CD4-positive, alpha-beta memory T cell (primary cell): ENCODE measurements around the gene PTPN2. TPM values are rescaled to one million over a fixed set of nuclear protein-coding genes. Genes with fewer than 3 reads are reported as not detected.

Source experiments
- CTCF ChIA-PET: fragments of 350-600 bp; sonication (Branson Sonifier 250); formaldehyde crosslinking; loops from one replicate; lab custom pipeline; 2021; ENCODE audit warnings: inconsistent platforms; ENCODE audit not compliant: partially characterized antibody; lab: Charles Lee
- POLR2A ChIA-PET: fragments of 350-600 bp; sonication (Branson Sonifier 250); formaldehyde crosslinking; loops from one replicate; lab custom pipeline; 2021; ENCODE audit not compliant: partially characterized antibody; lab: Charles Lee
- DNase-seq, 5 donors: peaks; one replicate each; pipeline versions ENCODE4 v3.0.0 to v3.0.0-alpha.2; 2020 to 2022; ENCODE audit warnings: mixed read lengths in 1 of 5
- H3K27ac ChIP-seq: one replicate; pipeline ENCODE4 v1.7.0; 2013; ENCODE audit warnings: low read depth, low read length
- H3K27me3 ChIP-seq: 2 replicates; pipeline ENCODE4 v1.7.0; 2013; ENCODE audit warnings: mild to moderate bottlenecking, low read length, moderate library complexity; ENCODE audit not compliant: insufficient read depth
- H3K36me3 ChIP-seq: 2 replicates; pipeline ENCODE4 v1.7.0; 2013; ENCODE audit warnings: mild to moderate bottlenecking, low read length, moderate library complexity; ENCODE audit not compliant: insufficient read depth
- H3K4me1 ChIP-seq: 2 replicates; pipeline ENCODE4 v1.7.0; 2013; ENCODE audit warnings: mild to moderate bottlenecking, low read length, moderate library complexity; ENCODE audit not compliant: insufficient read depth
- H3K4me3 ChIP-seq, 2 donors: one replicate each; pipeline ENCODE4 v1.7.0; 2013; ENCODE audit warnings: low read length in 2 of 2, mild to moderate bottlenecking in 1 of 2
- H3K9me3 ChIP-seq, 2 donors: one replicate each; pipeline ENCODE4 v1.7.0; 2013; ENCODE audit warnings: low read length in 2 of 2, control low read depth in 1 of 2; ENCODE audit not compliant: control insufficient read depth in 1 of 2
- H3K27ac Mint-ChIP-seq, 7 donors: one replicate each; pipeline ENCODE4 v1.8.0; 2020 to 2021; ENCODE audit warnings: mixed read lengths in 7 of 7, mild to moderate bottlenecking in 6 of 7, inconsistent platforms in 3 of 7, moderate library complexity in 3 of 7
- H3K27me3 Mint-ChIP-seq, 2 donors: one replicate each; pipeline ENCODE4 v1.8.0; 2020 to 2021; ENCODE audit warnings: mixed read lengths in 2 of 2
- H3K36me3 Mint-ChIP-seq, 2 donors: one replicate each; pipeline ENCODE4 v1.8.0; 2020 to 2021; ENCODE audit warnings: mixed read lengths in 2 of 2, inconsistent platforms in 1 of 2, mild to moderate bottlenecking in 1 of 2
- H3K4me1 Mint-ChIP-seq, 4 donors: one replicate each; pipeline ENCODE4 v1.8.0; 2020 to 2021; ENCODE audit warnings: mixed read lengths in 4 of 4, mild to moderate bottlenecking in 1 of 4
- H3K4me3 Mint-ChIP-seq, 8 donors: one replicate each; pipeline ENCODE4 v1.8.0; 2020 to 2021; ENCODE audit warnings: mixed read lengths in 8 of 8, mild to moderate bottlenecking in 7 of 8, moderate library complexity in 6 of 8, inconsistent platforms in 3 of 8
- H3K9me3 Mint-ChIP-seq, 8 donors: one replicate each; pipeline ENCODE4 v1.8.0; 2020 to 2021; ENCODE audit warnings: mixed read lengths in 8 of 8, mild to moderate bottlenecking in 5 of 8, inconsistent platforms in 3 of 8, moderate library complexity in 1 of 8
- intact Hi-C: fragments of 100-400 bp; cut with micrococcal nuclease; formaldehyde crosslinking; loops from one replicate; pipeline ENCODE4 v1.15.1; 2023
- polyA plus RNA-seq, 2 donors: library from polyadenylated mRNA; unstranded; fragments of 300-500 nt; fragmentation: Illumina TruSeq; gene quantifications; one replicate each; pipeline ENCODE4 v1.2.3, GENCODE V29; 2021
- total RNA-seq, 2 experiments: library from RNA; stranded (reverse); gene quantifications; one replicate each; pipeline ENCODE4 v1.2.3, GENCODE V29; 2021

Gene PTPN2
- total and polyA plus RNA-seq, 4 experiments from 2014 or later = 65.5 to 98.2 (median 74.6) TPM

DNA sequence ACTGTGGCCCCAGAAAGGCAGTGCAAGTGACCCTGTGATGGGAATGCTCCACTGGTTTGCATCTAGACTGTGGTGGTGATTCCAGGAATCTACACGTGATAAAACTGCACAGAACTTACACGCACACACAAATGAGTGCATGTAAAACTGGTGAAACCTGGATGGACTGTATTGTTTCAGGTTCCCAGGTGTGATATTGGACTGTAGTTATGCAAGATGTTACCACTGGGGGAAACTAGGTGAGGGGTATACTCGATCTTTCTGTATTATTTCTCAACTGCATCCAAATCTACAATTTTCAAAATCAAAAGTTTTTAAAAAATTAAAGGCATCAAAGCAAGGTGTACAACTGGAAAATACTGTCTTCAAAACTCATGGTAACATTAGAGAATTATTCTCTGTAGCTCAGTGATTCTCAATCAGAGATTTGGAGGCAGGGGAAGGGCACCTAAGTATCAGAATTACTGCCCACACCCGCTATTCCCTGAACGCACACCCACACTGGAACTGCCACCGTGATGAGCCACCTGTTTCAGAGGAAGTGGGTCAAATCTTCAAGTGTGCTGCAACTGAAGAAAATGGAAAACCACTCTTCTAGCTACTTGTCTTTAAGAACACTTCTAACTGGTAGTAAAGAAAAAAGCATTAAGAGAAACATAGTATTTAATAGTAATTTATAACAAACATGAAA lies 26.7 kb downstream of the PTPN2 start:
- H3K4me1 ChIP-seq = peaks cover 36% of the 10 kb centered on the region
- H3K27ac ChIP-seq = no peak overlapping the region
- ChIA-PET POLR2A (interaction anchor here (0.9 to 1.4 kb wide), 3 partner anchors 9 to 83 kb away, joined by 3 to 6 read pairs (median 4); no protein-coding TSS in a partner anchor), CTCF (interaction anchor here (1.0 kb wide), 1 partner anchor 9 kb away, joined by 3 read pairs; no protein-coding TSS in a partner anchor)
- peaks cover 40% of the 10 kb centered on the region in 2 donors for H3K36me3 Mint-ChIP-seq
- peak overlapping the region in 7 of 8 donors; percentile 21 to 44 (median 40) for H3K4me3 Mint-ChIP-seq
- H3K27ac Mint-ChIP-seq = peak overlapping the region in 5 of 7 donors; percentile 49 to 81 (median 68)
- no peaks in the 10 kb centered on the region for H3K27me3 Mint-ChIP-seq
- DNase-seq = no peak
- intact Hi-C loops = no loop called here
- peaks cover 6% of the 10 kb centered on the region for H3K36me3 ChIP-seq
- H3K27me3 ChIP-seq = no peaks in the 10 kb centered on the region
- H3K9me3 ChIP-seq = no peaks in the 10 kb centered on the region
- peaks cover 34 to 68% (median 49%) of the 10 kb centered on the region in 4 donors for H3K4me1 Mint-ChIP-seq
- H3K9me3 Mint-ChIP-seq = no peaks in the 10 kb centered on the region
- H3K4me3 ChIP-seq = no peak overlapping the region

DNA sequence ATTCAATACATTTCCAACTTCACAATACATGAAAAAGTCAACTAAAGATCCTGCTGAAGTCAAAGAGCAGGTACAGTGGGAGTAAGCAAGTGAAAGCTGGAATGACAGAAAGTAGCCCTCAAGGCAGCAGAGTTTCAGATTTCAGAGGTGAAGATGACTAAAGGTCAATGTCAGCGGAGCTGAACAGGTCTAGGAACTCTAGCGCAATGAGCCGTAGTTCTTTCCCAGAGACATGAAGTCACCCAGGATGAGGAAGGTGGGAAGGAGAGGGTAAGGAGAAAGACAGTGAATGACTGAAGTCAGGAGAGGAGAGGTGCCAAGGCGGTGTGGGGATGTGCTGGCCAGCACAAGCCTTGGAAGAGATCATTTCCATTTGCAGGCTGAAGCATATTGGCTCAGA lies 28.1 kb downstream of the PTPN2 start:
- POLR2A ChIA-PET = interaction anchor here (0.9 kb wide), 1 partner anchor 18 kb away, joined by 3 read pairs; no protein-coding TSS in a partner anchor
- Histone ChIP-seq H3K4me3 (no peak overlapping the region), H3K27ac (no peak overlapping the region), H3K27me3 (no peaks in the 10 kb centered on the region), H3K9me3 (no peaks in the 10 kb centered on the region), H3K4me1 (peaks cover 24% of the 10 kb centered on the region), H3K36me3 (peaks cover 6% of the 10 kb centered on the region)
- peak overlapping the region in 1 of 8 donors; percentile 33 for H3K4me3 Mint-ChIP-seq
- H3K9me3 Mint-ChIP-seq = no peaks in the 10 kb centered on the region
- peaks cover 44% of the 10 kb centered on the region in 2 donors for H3K36me3 Mint-ChIP-seq
- no peaks in the 10 kb centered on the region for H3K27me3 Mint-ChIP-seq
- CTCF ChIA-PET = interaction anchor here (0.9 to 1.8 kb wide), 2 partner anchors 8 to 22 kb away, joined by 3 to 4 read pairs; no protein-coding TSS in a partner anchor
- intact Hi-C loops = no loop called here
- DNase-seq = no peak
- peaks cover 36 to 66% (median 44%) of the 10 kb centered on the region in 4 donors for H3K4me1 Mint-ChIP-seq
- H3K27ac Mint-ChIP-seq = peak overlapping the region in 5 of 7 donors; percentile 3 to 59 (median 31)

DNA sequence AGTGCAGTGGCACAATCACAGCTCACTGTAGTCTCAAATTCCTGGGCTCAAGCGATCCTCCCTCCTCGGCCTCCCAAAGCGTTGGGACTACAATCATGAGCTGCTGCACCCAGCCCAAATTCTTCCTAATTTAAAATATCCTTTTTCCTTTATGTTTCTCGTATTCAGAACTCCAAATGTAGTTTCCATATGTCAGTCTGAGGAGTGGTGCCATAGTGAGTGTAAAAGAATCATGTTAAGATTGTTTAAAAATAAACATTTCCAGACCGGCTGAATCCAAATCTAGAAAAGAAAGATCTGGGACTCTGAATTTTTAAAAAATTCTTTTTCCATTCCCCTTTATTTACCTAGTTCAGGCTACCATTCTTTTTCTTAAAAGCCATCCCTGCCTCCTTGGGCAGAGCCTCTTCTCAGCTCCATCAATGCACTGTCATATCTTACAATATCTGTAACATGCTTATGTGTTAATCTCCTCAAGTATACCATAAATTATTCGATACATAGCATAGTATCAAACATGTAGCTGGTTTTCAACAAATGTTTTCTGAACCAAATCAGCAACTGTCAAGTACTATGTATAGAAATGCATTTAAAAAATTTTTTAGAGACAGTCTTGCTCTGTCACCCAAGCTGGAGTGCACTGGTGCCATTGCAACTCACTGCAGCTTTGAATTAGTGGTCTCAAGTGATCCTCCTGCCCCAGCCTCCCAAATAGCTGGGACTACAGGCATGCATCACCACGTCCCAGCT lies 31.3 kb downstream of the PTPN2 start:
- Histone ChIP-seq H3K27me3 (no peaks in the 10 kb centered on the region), H3K4me1 (peaks cover 8% of the 10 kb centered on the region), H3K27ac (no peak overlapping the region), H3K36me3 (peaks cover 6% of the 10 kb centered on the region), H3K4me3 (no peak overlapping the region), H3K9me3 (no peaks in the 10 kb centered on the region)
- no peak for DNase-seq
- Mint-ChIP-seq H3K27me3 (no peaks in the 10 kb centered on the region), H3K36me3 (peaks cover 53 to 60% of the 10 kb centered on the region in 2 donors), H3K27ac (peak overlapping the region in 2 of 7 donors; percentile 29 to 50), H3K9me3 (no peaks in the 10 kb centered on the region), H3K4me1 (peaks cover 34 to 60% (median 38%) of the 10 kb centered on the region in 4 donors), H3K4me3 (no peak overlapping the region)
- intact Hi-C loops = no loop called here
- ChIA-PET POLR2A (interaction anchor here (0.7 to 1.0 kb wide), 2 partner anchors 9 to 13 kb away, joined by 3 read pairs; no protein-coding TSS in a partner anchor), CTCF (interaction anchor here (0.6 to 3.1 kb wide), 4 partner anchors 11 to 89 kb away, joined by 3 to 9 read pairs (median 4); no protein-coding TSS in a partner anchor)

DNA sequence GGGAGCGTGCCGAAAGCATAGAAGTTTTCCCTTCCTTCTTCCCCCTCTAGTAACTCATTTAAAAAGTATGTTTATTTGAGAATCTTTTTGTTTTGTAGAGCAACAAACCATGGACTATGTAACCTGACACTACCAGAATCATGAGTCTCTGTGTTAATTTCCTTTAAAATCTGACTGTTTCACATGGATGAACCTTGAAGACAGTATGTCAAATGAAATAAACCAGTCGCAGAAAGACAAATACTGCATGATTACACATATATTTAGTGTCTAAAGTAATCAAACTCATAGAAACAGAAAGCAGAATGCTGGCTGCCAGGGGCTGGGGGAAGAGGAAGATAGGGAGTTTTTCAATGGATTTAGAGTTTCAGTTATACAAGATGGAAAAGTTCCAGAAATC lies 32.3 kb downstream of the PTPN2 start:
- Mint-ChIP-seq H3K27me3 (no peaks in the 10 kb centered on the region), H3K36me3 (peaks cover 47 to 54% of the 10 kb centered on the region in 2 donors), H3K4me1 (peaks cover 30 to 58% (median 36%) of the 10 kb centered on the region in 4 donors), H3K4me3 (no peak overlapping the region), H3K27ac (no peak overlapping the region), H3K9me3 (no peaks in the 10 kb centered on the region)
- intact Hi-C loops = no loop called here
- DNase-seq = no peak
- POLR2A ChIA-PET = no interaction called here
- CTCF ChIA-PET = interaction anchor here (3.1 kb wide), 1 partner anchor 12 kb away, joined by 9 read pairs; no protein-coding TSS in a partner anchor
- Histone ChIP-seq H3K4me1 (no peaks in the 10 kb centered on the region), H3K27ac (no peak overlapping the region), H3K27me3 (no peaks in the 10 kb centered on the region), H3K36me3 (peaks cover 6% of the 10 kb centered on the region), H3K4me3 (no peak overlapping the region), H3K9me3 (no peaks in the 10 kb centered on the region)

DNA sequence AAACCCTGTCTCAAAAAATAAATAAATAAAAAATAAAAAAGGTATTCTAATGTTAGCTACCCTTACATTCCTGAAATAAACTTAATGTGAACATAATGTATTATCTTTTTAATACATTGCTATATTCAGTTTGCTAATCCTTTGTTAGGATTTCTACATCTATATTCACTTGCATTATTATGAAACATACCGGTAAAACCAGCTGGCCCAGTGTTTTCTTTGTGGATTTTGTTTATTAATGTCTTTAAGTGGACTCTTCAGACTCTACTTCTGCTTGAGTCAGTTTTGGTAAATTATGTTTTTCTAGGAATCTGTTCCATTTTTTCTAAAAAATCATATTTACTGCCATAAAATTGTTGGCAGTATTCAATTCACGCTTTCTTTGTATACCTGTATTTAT lies 34.5 kb downstream of the PTPN2 start:
- no peaks in the 10 kb centered on the region for H3K9me3 Mint-ChIP-seq
- POLR2A ChIA-PET = no interaction called here
- Histone ChIP-seq H3K36me3 (no peaks in the 10 kb centered on the region), H3K27ac (no peak overlapping the region), H3K4me1 (peaks cover 8% of the 10 kb centered on the region), H3K4me3 (no peak overlapping the region), H3K27me3 (no peaks in the 10 kb centered on the region), H3K9me3 (no peaks in the 10 kb centered on the region)
- peak overlapping the region in 2 of 7 donors; percentile 20 to 39 for H3K27ac Mint-ChIP-seq
- CTCF ChIA-PET = no interaction called here
- intact Hi-C loops = no loop called here
- H3K4me1 Mint-ChIP-seq = peaks cover 38 to 55% (median 43%) of the 10 kb centered on the region in 4 donors
- peaks cover 31 to 42% of the 10 kb centered on the region in 2 donors for H3K36me3 Mint-ChIP-seq
- no peaks in the 10 kb centered on the region for H3K27me3 Mint-ChIP-seq
- no peak overlapping the region for H3K4me3 Mint-ChIP-seq
- no peak for DNase-seq

DNA sequence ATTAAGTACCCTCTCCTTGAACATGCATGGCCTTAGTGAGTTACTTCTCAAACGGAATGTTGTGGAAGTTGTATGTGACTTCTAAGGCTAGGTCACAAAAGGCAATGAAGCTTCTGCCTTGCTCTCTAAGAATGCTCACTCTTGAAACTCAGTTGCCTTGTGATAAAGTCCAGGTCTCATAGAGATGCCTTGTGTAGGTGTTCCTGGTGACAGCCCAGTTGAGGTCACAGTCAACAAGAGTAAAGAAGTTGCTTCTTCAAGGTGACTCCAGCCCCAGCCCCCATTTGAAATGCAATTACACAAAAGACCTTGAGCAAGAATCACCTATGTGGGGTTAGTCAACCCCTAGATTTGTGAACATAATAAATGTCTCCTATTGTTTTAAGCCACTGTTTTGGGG lies 35.6 kb downstream of the PTPN2 start:
- no peaks in the 10 kb centered on the region for H3K27me3 Mint-ChIP-seq
- Histone ChIP-seq H3K27me3 (no peaks in the 10 kb centered on the region), H3K27ac (no peak overlapping the region), H3K9me3 (no peaks in the 10 kb centered on the region), H3K36me3 (no peaks in the 10 kb centered on the region), H3K4me1 (peaks cover 20% of the 10 kb centered on the region), H3K4me3 (no peak overlapping the region)
- no peaks in the 10 kb centered on the region for H3K9me3 Mint-ChIP-seq
- peaks cover 43 to 60% (median 49%) of the 10 kb centered on the region in 4 donors for H3K4me1 Mint-ChIP-seq
- CTCF ChIA-PET = no interaction called here
- peak overlapping the region in 3 of 7 donors; percentile 43 to 73 (median 61) for H3K27ac Mint-ChIP-seq
- no peak for DNase-seq
- H3K36me3 Mint-ChIP-seq = peaks cover 24 to 36% of the 10 kb centered on the region in 2 donors
- intact Hi-C loops = no loop called here
- no peak overlapping the region for H3K4me3 Mint-ChIP-seq
- POLR2A ChIA-PET = interaction anchor here (2.0 to 2.7 kb wide), 2 partner anchors 9 to 35 kb away, joined by 6 to 9 read pairs; partner anchors contain the start of gene PTPN2
